ENCODE results near the gene XPA. TPM values are rescaled to one million over a fixed set of nuclear protein-coding genes. Genes with fewer than 3 reads are reported as not detected.

The XPA gene
- total and polyA plus RNA-seq, 2 of the 13 experiments (the other 11 are each of a cell fraction or from before 2014, with no cell fraction given): 2.3 to 15.2 TPM

- TF ChIP-seq ZNF207 (IDR thresholded peaks at IDR 0.05; ENCODE audit: borderline replicate concordance) (no peak), REL (CRISPR knock-in tag; conservative IDR thresholded peaks at IDR 0.05) (no peak), ZNF337 (CRISPR knock-in tag; IDR thresholded peaks at IDR 0.05; ENCODE audit: borderline replicate concordance, low read depth) (peak; percentile 74; the same call in 1 of the 2 replicates), ZNF121 (CRISPR knock-in tag; IDR thresholded peaks at IDR 0.05) (no peak; the same call in 1 of the 2 replicates), PRMT3 (CRISPR knock-in tag; IDR thresholded peaks at IDR 0.05; ENCODE audit: borderline replicate concordance, low read depth) (no peak), ZMAT5 (CRISPR knock-in tag; IDR thresholded peaks at IDR 0.05; ENCODE audit: borderline replicate concordance, low read depth) (0 out of 2 replicates have a peak, but pooled peaks have one; percentile 86), DNMT1 (CRISPR knock-in tag; IDR thresholded peaks at IDR 0.05) (no peak), ZFP41 (CRISPR knock-in tag; IDR thresholded peaks at IDR 0.05; ENCODE audit: borderline replicate concordance) (peak; percentile 22; the same call in 1 of the 2 replicates), CSRNP2 (CRISPR knock-in tag; conservative IDR thresholded peaks at IDR 0.05; ENCODE audit: low read depth) (no peak), ZSCAN5A (CRISPR knock-in tag; IDR thresholded peaks at IDR 0.05; ENCODE audit: borderline replicate concordance) (peak; percentile 32; the same call in 1 of the 2 replicates), ZNF557 (CRISPR knock-in tag; IDR thresholded peaks at IDR 0.05) (no peak), MIER2 (CRISPR knock-in tag; IDR thresholded peaks at IDR 0.05) (0 out of 2 replicates have a peak, but pooled peaks have one; percentile 14), ZNF232 (CRISPR knock-in tag; IDR thresholded peaks at IDR 0.05; ENCODE audit: borderline replicate concordance) (peak; percentile 61; the same call in 1 of the 2 replicates)
- TF ChIP-seq, protein P1, sequence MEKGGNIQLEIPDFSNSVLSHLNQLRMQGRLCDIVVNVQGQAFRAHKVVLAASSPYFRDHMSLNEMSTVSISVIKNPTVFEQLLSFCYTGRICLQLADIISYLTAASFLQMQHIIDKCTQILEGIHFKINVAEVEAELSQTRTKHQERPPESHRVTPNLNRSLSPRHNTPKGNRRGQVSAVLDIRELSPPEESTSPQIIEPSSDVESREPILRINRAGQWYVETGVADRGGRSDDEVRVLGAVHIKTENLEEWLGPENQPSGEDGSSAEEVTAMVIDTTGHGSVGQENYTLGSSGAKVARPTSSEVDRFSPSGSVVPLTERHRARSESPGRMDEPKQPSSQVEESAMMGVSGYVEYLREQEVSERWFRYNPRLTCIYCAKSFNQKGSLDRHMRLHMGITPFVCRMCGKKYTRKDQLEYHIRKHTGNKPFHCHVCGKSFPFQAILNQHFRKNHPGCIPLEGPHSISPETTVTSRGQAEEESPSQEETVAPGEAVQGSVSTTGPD (CRISPR knock-in tag; IDR thresholded peaks at IDR 0.05): no peak
- TF ChIP-seq, protein P2, sequence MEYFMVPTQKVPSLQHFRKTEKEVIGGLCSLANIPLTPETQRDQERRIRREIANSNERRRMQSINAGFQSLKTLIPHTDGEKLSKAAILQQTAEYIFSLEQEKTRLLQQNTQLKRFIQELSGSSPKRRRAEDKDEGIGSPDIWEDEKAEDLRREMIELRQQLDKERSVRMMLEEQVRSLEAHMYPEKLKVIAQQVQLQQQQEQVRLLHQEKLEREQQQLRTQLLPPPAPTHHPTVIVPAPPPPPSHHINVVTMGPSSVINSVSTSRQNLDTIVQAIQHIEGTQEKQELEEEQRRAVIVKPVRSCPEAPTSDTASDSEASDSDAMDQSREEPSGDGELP (IDR thresholded peaks at IDR 0.05; ENCODE audit: borderline replicate concordance, low read depth): peak; percentile 77; the same call in 1 of the 2 replicates
- TF ChIP-seq, protein P3, sequence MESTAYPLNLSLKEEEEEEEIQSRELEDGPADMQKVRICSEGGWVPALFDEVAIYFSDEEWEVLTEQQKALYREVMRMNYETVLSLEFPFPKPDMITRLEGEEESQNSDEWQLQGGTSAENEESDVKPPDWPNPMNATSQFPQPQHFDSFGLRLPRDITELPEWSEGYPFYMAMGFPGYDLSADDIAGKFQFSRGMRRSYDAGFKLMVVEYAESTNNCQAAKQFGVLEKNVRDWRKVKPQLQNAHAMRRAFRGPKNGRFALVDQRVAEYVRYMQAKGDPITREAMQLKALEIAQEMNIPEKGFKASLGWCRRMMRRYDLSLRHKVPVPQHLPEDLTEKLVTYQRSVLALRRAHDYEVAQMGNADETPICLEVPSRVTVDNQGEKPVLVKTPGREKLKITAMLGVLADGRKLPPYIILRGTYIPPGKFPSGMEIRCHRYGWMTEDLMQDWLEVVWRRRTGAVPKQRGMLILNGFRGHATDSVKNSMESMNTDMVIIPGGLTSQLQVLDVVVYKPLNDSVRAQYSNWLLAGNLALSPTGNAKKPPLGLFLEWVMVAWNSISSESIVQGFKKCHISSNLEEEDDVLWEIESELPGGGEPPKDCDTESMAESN (CRISPR knock-in tag; conservative IDR thresholded peaks at IDR 0.05): peak; percentile 87; the same call in 1 of the 2 replicates
Observed at GRCh38 chr9:97632985-97633858, 63.9 kb downstream of the XPA start, which contains the start of the genes NCBP1 and TSTD2 (continued).

Measured in HepG2 (cell line).